Loucy (cell line): ENCODE results near the gene HIP1R.
"Not testable (repeated sequence)": the region's sequence is repeated elsewhere in the genome, so short reads cannot be mapped to it uniquely, and the experiment has no call there.

Experiments
- H2AFZ ChIP-seq: fragments of 200-600 bp; sonication (generic); 2 replicates; pipeline ENCODE4 v1.6.0; 2016; ENCODE audit warnings: antibody characterized with exemption, mild to moderate bottlenecking, low read length, moderate library complexity
- H3F3A ChIP-seq: fragments of 200-600 bp; 2 replicates; pipeline ENCODE4 v1.6.0; 2016; ENCODE audit warnings: antibody characterized with exemption, low read depth, mild to moderate bottlenecking
- H3K27me3 ChIP-seq: fragments of 200-600 bp; sonication (generic); 2 replicates; pipeline ENCODE4 v1.6.1; 2014; ENCODE audit warnings: low read length, mild to moderate bottlenecking; ENCODE audit not compliant: insufficient read depth, poor library complexity, severe bottlenecking
- H3K36me3 ChIP-seq: fragments of 200-600 bp; sonication (generic); 2 replicates; pipeline ENCODE4 v1.6.1; 2016; ENCODE audit warnings: low read length; ENCODE audit not compliant: insufficient read depth
- H3K4me1 ChIP-seq: fragments of 200-600 bp; sonication (generic); 2 replicates; pipeline ENCODE4 v1.5.1; 2014; ENCODE audit warnings: low read length, mild to moderate bottlenecking; ENCODE audit not compliant: insufficient read depth, poor library complexity, severe bottlenecking
- H3K4me2 ChIP-seq: fragments of 200-600 bp; sonication (generic); 2 replicates; pipeline ENCODE4 v1.6.0; 2014; ENCODE audit warnings: antibody characterized with exemption, low read length, low read depth, mild to moderate bottlenecking; ENCODE audit not compliant: poor library complexity, severe bottlenecking
- H3K4me3 ChIP-seq: fragments of 200-600 bp; sonication (generic); 2 replicates; pipeline ENCODE4 v1.5.1; 2014; ENCODE audit warnings: low read length, mild to moderate bottlenecking, mixed read lengths; ENCODE audit not compliant: poor library complexity, severe bottlenecking
- H3K79me2 ChIP-seq: fragments of 200-600 bp; sonication (generic); 2 replicates; pipeline ENCODE4 v1.6.1; 2014; ENCODE audit warnings: low read length; ENCODE audit not compliant: insufficient read depth
- H3K9ac ChIP-seq: fragments of 200-600 bp; sonication (generic); 2 replicates; pipeline ENCODE4 v1.6.0; 2014; ENCODE audit warnings: mild to moderate bottlenecking, low read depth, low read length, moderate library complexity; ENCODE audit not compliant: poor library complexity, severe bottlenecking
- H3K9me2 ChIP-seq: fragments of 200-600 bp; sonication (generic); replicated peaks from 2 replicates; pipeline ENCODE4 v1.6.1; 2016; ENCODE audit warnings: low read depth, low read length, mixed read lengths
- H3K9me3 ChIP-seq: fragments of 200-600 bp; sonication (generic); 2 replicates; pipeline ENCODE4 v1.6.1; 2014; ENCODE audit warnings: mild to moderate bottlenecking, antibody characterized with exemption, low read length, low read depth; ENCODE audit not compliant: insufficient read depth
- H4K20me1 ChIP-seq: fragments of 200-600 bp; sonication (generic); 2 replicates; pipeline ENCODE4 v1.6.0; 2014; ENCODE audit warnings: antibody characterized with exemption, low read length, mild to moderate bottlenecking; ENCODE audit not compliant: insufficient read depth, poor library complexity, severe bottlenecking
- EZH2phosphoT487 ChIP-seq: fragments of 200-600 bp; IDR thresholded peaks from 2 replicates; pipeline ENCODE4 v1.6.1; 2018; ENCODE audit warnings: antibody characterized with exemption, mild to moderate bottlenecking, moderate library complexity, borderline replicate concordance
- TF ChIP-seq, protein P1 (sequence below): fragments of 200-600 bp; sonication (generic); conservative IDR thresholded peaks from 2 replicates; pipeline ENCODE4 v1.5.1; 2014; ENCODE audit warnings: mild to moderate bottlenecking, antibody characterized with exemption, low read length

HIP1R gene

DNA sequence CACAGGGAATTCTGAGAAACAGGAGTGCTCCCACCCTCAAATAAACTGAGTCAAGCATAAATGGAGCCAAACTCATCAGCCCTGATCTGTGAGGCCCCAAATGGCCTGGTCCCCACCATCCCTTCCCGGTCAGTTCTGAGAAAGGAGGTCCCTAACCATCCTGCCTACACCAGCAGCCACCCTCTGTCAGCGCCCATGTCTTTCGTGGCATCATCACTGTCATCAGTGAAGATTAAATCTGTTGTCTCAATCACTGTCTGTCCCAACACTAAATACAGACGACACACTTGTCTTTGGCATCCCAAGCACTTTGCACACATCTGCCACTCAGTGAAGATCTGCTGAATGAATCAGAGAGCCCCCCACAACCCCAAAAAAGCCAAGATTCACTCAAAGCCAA lies 38.3 kb downstream of the HIP1R start:
- Histone ChIP-seq H3F3A (no peaks in the 10 kb centered on the region), H4K20me1 (peaks cover 44% of the 10 kb centered on the region), H2AFZ (no peak overlapping the region), H3K36me3 (peaks cover 29% of the 10 kb centered on the region; the same call in 1 of the 2 replicates), H3K9me3 (no peaks in the 10 kb centered on the region), H3K4me3 (no peak overlapping the region), H3K27me3 (no peaks in the 10 kb centered on the region), H3K4me1 (peaks cover 12% of the 10 kb centered on the region), H3K9me2 (no peaks in the 10 kb centered on the region), H3K9ac (no peak overlapping the region), H3K4me2 (no peak overlapping the region), H3K79me2 (peaks cover 79% of the 10 kb centered on the region)
- TF ChIP-seq, protein P1, sequence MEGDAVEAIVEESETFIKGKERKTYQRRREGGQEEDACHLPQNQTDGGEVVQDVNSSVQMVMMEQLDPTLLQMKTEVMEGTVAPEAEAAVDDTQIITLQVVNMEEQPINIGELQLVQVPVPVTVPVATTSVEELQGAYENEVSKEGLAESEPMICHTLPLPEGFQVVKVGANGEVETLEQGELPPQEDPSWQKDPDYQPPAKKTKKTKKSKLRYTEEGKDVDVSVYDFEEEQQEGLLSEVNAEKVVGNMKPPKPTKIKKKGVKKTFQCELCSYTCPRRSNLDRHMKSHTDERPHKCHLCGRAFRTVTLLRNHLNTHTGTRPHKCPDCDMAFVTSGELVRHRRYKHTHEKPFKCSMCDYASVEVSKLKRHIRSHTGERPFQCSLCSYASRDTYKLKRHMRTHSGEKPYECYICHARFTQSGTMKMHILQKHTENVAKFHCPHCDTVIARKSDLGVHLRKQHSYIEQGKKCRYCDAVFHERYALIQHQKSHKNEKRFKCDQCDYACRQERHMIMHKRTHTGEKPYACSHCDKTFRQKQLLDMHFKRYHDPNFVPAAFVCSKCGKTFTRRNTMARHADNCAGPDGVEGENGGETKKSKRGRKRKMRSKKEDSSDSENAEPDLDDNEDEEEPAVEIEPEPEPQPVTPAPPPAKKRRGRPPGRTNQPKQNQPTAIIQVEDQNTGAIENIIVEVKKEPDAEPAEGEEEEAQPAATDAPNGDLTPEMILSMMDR, result no peak
- TF ChIP-seq EZH2phosphoT487, result no peak

DNA sequence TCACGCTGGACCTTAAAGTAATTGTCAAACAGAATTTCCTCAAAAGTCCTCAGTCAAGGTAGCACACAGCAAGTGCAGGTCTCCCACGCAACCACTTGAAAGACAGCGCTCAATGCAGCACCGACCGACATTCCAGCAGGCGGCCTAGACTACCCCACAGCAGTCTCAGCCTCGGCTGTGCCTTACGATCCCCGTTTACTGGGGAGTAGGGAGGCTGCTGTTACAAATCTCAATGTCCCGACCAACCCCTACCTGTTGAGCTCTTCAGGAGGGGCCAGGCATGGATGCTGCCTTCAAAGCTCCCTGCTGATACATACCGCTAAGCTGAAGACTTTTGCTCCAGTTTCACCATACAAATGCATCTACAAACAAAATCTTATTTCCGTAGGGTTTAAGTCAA lies 38.8 kb downstream of the HIP1R start:
- Histone ChIP-seq H3K4me2 (no peak overlapping the region), H4K20me1 (peaks cover 48% of the 10 kb centered on the region), H3K27me3 (no peaks in the 10 kb centered on the region), H3K36me3 (peaks cover 23% of the 10 kb centered on the region; the same call in 1 of the 2 replicates), H3K9ac (no peak overlapping the region), H3K4me1 (peaks cover 12% of the 10 kb centered on the region), H3K79me2 (peaks cover 84% of the 10 kb centered on the region), H3K9me2 (no peaks in the 10 kb centered on the region), H3K9me3 (no peaks in the 10 kb centered on the region), H2AFZ (no peak overlapping the region), H3F3A (no peaks in the 10 kb centered on the region), H3K4me3 (no peak overlapping the region)
- TF ChIP-seq EZH2phosphoT487, result no peak
- TF ChIP-seq, protein P1, result no peak

DNA sequence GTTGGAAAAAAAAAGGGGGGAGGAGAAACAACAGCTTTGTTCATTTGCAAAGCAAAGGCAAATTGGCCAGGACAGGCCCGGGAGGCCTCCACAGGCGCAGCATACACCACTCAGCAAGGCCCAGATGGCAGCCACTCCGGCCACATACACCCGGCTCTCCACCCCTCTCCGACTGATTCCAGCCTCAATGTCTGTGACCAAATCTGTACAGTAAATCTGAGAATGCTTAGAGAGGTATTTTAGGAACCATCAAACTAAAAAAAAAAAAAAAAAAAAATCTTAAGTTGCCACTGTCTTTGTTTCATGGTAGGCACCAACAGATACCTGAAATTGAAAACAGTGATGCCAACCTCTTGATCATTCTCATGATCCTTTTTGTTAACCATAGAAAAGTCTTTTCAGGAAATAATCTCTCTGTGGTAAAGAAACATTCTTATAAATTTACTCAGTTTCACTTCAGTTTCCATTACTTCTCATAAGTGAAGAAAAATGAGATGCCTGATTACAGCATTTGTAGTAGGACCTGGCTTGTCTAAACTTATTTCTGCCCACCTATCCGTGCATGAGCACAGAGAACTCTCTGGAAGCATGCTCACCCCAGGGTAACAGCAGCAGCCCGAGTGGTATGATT lies 40.4 kb downstream of the HIP1R start:
- no peaks in the 10 kb centered on the region for H3F3A ChIP-seq
- no peak overlapping the region for H3K9ac ChIP-seq
- H3K9me2 ChIP-seq, result no peaks in the 10 kb centered on the region
- no peak overlapping the region for H3K4me3 ChIP-seq
- H3K4me2 ChIP-seq, result no peak overlapping the region
- H4K20me1 ChIP-seq, result peaks cover 64% of the 10 kb centered on the region
- peaks cover 13% of the 10 kb centered on the region; the same call in 1 of the 2 replicates for H3K36me3 ChIP-seq
- peaks cover 100% of the 10 kb centered on the region for H3K79me2 ChIP-seq
- peaks cover 12% of the 10 kb centered on the region for H3K4me1 ChIP-seq
- H2AFZ ChIP-seq, result no peak overlapping the region
- H3K9me3 ChIP-seq, result no peaks in the 10 kb centered on the region
- TF ChIP-seq, protein P1, result no peak
- no peak for TF ChIP-seq EZH2phosphoT487
- H3K27me3 ChIP-seq, result no peaks in the 10 kb centered on the region

DNA sequence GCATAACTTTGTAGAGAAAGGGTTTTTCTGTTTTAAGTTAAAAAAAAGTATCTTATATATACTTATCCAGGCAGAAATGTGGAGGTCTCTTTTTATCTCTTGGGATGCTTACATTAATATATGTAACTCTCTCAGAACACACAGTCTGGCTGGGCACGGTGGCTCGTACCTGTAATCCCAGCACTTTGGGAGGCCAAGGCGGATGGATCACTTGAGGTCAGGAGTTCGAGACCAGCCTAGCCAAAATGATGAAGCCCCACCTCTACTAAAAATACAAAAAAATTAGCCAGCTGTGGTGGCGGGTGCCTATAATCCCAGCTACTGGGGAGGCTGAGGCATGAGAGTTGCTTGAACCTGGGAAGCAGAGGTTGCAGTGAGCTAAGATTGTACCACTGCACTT lies 41.0 kb downstream of the HIP1R start:
- Histone ChIP-seq H3K4me1 (peaks cover 18% of the 10 kb centered on the region), H3K79me2 (peaks cover 100% of the 10 kb centered on the region), H4K20me1 (peaks cover 64% of the 10 kb centered on the region)
- not testable (repeated sequence) for H3K9ac ChIP-seq, H3K27me3 ChIP-seq, H3K9me2 ChIP-seq, H3K4me3 ChIP-seq, H3K9me3 ChIP-seq, H3K36me3 ChIP-seq, H3K4me2 ChIP-seq, H3F3A ChIP-seq, H2AFZ ChIP-seq
